NCI-H526 (cell line): Measurements from ENCODE around the gene SEC24D.
A peak's percentile ranks its signal among the peaks of the same experiment; 100 is the strongest.

Experiments used
- DNase-seq, 2 experiments: peaks; one replicate each; lab custom pipeline; 2025; lab: John Stamatoyannopoulos, UW

The SEC24D gene

DNA sequence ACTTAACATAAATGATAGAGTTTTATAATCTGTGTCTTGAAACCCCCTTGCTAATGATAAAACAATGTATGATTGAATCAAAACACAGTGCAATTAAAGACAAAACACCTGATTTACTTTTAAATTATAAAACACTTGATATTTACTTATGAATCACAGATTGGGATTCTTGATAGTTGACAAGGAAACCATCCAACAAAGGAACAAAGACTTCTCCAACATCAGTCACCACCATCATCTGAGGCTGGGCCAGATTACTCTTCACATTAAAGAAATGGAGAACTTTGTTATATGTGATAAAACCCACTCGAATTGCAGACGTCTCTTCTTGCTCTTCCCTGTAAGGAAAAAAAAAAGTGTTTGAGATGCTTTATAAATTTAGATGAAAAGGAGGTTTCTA, 83.4 kb downstream of the SEC24D start:
- DNase-seq = no peak

DNA sequence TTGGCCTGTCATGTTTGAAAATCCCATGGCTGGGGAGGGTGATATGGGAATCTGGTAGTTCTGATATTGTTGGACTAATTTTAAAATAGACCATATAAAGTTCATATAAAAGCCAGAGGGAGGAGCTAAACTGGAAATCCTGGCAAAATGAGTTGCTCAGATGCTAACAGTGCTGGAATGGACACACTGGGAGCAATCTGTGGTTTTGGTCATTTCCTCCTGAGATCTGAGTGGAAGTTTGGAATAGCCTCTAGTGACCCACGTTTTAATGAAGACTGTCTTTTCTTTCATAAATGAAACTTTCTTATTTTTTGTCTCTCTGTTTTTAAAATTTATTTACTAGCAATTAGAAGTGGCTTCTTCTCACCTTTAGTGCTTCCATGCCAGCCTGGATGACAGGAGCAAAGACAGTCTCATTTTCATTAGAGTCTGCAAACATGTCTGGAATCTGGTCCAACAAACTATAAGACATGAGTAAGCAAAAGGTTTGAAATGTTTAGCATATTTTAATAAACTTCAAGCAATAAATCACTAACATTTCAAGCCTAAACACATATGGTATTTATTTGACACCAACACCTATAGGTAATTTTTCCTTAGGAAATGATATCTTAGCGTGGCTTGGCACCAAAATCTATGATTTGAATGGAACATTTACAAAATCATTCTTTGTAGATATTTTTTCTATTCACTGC, 84.2 kb downstream of the SEC24D start:
- DNase-seq = no peak

DNA sequence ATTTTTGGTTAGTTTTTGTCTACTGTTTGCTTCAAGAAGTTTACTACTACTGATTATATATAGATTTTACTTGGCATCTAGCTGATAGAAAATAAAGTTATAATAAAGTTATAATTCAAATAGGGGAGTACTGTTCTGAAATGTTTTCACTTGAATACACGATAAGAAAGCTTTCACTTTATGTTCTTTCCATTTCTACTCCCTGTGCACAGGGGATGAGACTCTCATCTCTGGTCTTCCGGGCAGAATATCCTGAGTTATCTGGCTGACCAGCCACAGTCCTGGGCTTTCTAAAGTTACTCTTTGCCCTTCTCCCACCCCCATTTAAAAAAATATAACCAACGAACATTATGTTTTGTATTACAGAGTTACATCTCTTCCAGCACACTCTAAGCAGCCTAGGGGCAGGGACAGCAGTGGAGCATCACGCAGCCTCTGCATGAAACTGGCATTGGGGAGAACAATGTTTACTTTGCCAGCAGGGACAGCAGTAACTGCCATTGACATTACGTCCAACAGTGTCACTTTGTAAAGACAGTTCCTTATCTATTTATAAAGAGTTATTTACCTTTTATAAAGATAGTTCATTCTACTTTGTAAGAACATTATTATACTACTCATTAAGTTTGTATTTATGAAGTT, 86.5 kb downstream of the SEC24D start:
- DNase-seq = peak in 1 of 2 experiments; percentile 19

DNA sequence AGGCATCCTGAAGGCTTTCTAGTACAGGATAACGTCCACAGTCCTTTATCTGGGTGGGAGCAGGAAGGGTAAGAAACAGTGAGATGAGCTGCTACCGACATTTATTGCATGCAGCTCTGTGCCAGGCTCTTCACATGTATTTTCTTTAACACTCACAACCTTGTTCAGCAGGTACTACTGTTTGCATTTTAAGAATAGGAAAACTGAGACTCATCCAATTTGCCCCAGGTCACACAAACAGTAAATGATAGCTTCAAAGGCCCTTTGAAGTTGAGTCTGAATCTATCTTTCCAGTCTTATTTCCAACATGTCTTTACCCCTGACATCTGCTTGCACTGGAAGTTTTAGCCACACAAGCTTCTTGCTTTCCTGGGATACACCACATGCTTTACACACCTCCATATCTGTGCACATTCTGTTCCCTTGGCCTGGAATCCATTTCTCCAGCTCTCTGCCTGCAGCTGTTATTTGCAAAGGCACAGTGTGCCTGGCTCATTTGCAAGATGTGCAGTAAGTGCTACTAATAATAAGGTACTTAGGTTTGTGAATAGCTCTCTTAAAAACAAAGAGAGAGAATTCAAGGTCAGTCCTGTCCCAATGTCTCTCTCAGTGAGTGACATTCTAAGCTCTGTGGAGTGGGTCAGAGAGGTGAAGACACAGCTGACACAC, 89.5 kb downstream of the SEC24D start:
- peak in 1 of 2 experiments; percentile 12 for DNase-seq

DNA sequence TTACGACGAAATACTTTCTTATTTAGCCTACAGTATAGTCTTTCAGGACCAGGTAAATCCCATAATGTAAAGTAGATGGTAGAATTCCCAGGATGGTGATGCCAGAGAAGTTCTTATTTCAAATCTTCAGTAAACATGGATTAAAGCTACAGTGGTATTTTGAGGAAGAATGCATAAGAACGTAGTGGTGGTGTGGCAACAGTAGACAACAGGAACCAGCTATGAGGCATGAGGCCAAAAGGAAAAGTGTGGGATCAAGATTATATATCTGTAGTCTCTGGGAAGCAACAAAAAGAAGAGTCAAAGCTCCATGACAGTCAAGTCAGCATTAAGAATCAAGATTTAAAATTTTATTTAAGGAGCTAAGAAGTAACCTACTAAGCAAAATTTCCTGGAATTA, 90.6 kb downstream of the SEC24D start:
- no peak for DNase-seq

DNA sequence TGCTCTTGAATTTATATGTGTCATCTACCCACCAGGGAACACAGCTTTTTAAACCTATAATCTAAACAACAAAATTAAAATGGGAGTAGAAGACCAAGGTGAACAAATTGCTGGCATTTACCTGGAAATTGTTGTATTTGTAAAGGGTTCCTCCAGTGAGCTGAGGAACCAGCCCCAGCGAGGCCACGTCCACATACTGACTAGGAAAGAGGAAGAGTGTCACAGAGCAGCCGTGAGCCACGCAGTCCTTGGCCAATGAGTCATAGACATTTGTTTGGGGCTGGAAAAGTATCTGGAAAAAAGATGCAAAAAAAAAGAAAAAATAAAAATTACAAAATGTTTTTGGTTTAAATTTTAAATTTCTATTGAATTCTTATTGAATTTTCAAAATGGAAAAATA, 92.1 kb downstream of the SEC24D start:
- DNase-seq = no peak

DNA sequence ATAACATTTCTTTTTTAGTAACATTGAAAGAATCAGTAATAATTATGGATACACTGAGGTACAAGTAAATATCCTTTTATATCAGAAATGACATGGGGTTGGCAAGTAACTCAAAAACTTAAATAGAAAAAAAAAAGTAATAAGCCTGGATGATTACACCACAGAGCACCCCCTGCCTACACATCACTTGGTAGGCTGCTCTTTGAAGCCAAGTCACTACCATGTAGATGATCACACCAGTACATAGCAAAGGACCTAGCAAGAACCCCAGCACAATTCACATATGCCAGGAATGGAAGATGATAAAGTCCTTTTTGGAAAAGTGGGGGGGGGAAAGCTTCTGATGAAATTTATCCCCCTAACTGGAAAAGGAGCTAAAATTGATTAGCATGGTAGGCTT, 93.9 kb downstream of the SEC24D start:
- no peak for DNase-seq

DNA sequence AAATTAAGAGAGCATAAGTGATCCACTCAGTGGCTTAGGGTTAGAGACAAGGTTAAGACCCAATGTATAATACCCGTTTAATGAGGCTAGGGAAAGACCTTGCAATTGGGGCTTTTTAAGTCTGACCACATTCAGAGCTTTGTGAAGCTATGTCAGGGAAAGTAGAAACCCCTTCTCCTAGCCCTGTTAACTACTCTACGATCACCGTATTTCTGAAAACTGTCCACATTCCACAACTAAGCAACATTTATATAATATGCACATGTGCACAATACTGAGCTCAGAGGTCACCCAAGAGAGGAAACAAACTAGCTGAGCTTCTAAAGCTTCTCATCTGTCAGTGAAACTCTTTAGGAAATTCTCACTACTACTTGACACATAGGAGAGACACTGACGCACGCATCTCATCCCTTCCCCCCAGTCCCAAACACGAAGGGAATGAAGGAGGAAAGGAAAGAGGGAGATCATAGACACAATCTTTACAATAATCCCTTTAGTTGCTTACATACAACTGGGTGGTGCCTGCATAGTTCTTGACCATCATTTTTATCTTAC, 94.5 kb downstream of the SEC24D start:
- no peak for DNase-seq

DNA sequence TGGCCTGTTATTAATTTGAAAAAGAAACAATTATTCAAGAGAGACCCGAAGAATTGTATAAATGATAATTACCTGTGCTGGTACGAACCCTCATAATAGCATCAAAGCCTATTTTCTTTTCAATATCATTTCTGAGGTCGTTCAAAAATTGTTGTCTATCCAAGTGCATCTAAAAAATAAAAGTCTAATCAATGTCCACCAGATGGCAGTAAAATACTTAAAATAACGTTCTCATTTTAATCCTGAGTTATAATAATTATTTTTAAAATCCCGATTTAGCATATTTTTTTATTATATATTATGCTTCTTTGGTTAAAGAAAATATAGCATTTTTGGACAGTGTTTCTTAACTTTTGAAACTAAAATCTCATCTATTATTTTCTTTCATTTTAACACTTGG, 95.1 kb downstream of the SEC24D start:
- DNase-seq = peak in 1 of 2 experiments; percentile 41

DNA sequence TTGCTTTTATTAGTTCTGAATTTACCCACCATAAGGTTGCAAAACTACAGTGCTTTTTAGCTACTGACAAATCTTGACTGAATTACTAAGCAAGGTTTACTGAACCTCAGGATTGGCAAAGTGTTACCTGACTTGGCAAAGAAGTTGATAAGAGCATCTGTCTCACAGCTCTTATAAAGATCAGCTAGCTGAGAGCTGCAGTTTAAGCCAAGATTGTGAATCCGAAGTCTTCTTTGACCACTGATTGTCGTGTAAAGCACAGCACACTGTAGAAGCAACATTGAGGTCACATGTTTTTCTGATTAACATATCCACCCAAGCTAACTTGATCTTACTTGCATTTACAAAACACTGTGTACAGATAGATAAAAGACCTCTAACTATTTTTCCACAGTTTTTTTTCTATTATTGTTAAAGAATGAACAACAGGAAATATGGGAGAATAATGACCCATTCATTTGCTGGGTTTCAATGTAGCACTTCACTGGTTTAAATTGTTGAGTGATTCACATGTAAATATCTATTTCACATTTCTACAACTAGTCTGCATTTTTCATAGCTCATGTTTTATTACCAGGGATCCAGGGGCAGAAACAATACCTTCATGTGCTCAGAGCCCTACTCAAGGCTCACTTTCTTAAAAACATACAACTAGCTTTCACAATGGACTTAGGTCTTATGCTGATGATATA, 96.8 kb downstream of the SEC24D start:
- DNase-seq = no peak

DNA sequence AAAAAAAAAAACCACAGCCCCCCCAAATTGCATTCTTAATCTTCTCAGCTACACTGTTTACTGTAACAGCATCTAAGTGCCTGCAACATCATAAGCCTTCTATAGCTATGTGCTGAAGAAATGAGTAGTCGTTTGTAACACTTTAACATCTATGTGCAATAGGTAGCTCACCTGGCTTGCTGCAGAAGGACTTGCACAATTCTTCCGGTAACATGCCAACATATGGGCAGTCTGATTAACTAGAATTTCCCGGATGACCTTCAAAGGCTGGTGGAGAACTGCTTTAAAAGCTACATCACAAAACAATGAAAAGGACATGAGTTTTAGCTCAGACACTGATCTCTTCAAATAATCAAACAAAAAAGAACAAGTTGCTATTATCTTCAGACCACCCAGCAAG, 97.8 kb downstream of the SEC24D start:
- no peak for DNase-seq

DNA sequence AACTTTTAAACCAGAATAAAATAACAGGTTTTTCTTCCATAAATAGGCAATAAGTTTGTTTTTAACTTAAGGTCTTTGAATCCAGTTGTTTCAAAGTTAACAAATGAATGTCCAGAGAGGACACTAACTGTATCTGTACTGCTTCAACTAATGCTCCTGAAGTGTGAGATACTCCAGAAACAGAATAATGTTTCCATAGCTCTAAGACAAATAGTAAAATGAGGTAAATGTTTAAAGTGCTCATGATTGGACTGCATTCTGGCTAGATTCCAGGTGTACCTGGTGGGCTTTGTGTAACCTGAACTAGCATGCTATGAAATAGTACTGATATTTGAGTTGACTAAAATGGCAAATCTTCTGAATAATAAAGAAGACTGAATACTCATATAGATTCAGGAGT, 99.0 kb downstream of the SEC24D start:
- no peak for DNase-seq

DNA sequence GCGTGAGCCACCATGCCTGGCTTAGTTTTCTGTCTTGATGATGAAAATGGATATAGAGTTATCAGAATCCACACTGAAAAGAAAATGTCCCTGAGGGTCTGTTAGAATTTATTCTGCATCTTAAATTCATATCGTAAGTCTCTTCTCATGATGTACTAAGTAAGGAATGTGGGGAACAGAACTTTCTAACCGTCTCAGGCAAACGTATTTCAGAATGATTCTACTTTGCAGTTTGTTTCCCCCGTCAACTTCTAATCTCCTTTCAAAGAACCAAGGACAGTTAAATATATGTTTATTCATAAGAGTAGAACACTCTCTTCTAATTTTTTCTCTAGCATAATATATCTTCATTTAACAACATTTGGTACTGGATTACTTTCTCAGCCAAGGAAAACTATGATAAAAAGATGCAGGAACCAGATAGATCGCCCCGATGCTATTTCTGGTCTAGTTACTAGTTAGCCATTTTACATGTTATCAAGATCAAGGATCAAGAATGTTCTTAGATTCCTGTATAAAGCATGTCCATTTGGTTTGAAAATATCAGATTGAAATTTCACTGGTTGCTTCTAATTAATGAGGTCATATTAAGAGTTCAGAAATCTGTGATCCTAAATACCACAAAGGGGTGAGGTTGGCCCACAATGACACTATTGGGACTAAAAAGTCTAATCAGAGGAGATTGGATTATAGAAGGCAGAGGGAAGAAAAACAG, 101.3 kb downstream of the SEC24D start:
- DNase-seq = no peak

DNA sequence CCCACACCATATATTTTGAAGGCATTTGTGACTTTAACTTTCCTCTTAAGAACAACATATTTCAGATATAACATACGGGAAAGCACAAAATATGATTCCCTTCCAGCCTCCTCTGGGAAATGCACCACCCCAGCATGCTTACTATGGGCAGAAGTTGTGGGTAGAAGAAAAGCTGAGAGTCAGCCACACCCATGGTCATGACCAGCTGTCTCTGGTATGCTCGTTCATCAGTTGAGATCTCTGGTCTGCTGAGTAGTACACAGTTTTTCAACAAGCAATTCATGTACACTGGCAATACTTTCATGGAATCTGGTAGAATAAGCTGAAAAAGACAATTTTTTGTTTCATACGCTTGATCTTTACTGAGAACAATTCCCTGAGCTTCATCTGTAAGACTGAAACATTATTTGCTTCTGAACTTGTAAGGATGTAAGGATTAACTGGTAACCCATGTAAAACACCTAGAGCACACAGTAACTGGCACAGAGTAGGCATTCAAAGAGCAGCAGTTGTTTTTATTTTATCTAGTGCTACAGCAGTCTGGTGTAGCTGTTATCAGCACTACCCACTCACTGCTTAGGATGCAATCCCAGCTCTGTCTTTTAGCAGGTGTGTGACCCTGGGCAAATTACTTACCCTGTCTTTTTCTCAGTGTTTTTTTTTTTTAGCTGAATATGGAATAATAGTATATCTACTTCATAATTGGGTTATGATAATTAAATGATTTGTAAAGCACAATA, 103.2 kb downstream of the SEC24D start:
- DNase-seq = no peak

DNA sequence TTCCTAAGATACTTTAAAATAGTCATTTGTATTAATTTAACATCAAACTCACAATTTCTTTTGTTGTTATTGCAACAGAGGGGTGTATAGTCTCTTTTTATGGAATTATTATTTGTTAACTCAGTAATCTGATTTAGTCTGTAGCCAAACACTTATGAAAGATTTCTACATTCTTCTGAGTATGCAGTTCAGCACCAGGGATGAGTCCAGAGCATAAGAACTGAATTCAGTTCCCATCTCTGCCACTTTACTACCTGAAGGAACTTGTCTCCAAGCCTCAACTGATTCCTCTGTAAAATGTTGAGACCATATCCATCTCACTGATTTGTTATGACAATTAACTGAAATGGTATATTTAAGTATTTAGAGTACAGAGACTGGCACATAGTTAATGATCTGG, 105.2 kb downstream of the SEC24D start:
- DNase-seq = no peak

DNA sequence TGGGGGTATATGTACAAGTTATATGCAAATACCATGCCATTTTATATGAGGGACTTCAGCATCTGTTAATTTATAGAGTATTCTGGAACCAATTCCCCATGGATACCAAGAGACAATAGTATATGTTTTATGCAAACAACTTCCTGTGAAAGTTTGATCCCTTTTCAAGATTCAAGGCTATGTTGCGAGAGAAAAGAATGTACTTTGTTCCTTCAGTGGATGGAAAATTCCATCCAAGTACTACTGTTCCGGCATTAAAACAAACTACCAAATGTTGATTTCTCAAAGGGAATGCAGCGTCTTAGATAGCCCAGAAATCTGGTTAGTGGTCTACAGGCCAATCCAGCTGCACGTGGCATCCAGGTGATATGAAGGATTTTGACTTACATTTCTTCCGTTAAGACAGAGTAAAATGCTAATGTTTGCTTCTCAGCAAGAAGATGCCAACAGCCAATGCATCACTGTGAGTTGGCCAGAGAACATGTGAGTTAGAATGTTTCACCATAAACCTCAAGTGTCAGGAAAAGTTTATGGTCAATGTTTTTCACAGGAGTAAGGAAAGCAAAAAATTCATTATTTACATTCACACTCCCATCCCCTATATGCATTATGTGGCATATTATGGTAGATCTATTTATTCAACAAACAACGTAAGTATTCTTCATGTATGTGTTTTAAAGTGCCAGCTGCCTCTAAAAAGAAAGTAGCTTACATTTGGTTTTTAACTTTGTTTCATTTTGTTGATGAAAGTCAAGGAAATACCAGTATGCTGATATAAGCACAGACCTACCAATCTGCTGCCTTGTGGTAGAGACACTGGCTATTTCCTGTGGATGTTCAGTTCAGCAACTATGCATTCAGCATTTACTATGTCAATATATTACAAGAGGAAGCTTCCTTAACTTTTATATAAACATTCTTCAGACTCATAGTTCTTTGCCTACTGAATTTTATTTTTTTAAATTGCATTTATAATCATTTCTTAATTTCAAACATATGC, 106.3 kb downstream of the SEC24D start:
- no peak for DNase-seq

DNA sequence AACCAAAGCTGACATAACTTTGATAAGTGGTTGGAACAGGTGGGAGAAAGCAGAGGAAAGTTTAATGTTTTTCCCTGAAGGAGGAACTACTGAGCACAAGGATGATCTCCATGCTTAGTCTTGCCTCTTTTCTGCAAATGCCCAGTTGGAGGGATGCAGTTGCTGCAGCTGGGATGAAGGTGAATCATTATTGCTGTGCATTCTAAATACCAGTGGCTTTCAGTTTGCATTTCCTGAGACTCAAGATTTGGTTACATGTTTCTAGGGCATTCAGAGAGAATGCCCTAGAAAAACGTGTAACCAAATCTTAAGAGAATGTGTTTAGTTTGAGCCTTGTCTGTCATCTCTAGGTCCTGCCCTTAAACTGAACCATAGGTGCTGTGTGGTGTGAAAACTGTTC, 108.6 kb downstream of the SEC24D start:
- DNase-seq = no peak

DNA sequence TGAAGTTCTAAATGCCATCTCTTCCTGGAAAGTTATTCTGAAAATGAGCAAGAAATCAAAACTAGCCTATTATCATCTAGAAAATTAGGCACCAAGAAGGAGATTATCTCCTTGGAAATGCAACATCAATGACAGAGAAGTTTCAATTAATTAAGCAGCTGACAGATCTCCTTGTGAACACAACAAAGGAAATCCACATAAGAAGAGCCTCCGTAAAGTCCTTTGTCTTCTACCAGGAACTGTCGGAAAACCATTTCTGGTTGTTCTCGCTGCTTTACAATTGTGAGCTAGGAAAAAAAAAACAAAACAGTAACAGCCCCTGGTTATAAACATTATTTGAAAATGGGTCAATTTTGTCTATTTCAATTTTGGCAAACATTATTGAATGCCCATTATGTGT, 112.6 kb downstream of the SEC24D start:
- DNase-seq = no peak

DNA sequence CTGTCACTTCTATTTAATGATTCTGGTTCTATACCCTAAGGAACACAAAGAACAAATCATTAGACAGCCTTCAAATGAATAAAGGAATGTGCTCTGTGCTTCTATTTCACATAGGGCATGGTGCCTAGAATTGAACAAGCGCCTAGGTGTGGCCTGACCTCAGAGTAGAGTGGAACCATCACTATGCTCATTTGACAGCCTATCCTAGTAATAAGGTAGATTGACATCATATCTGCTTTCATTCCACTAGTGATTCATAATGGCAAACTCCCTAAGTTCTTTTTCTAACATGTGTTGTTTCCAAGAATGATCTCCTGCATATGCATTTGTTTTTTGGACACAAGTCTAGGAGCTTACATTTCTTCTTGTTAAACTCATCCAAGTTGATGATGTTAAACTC, 114.2 kb downstream of the SEC24D start:
- no peak for DNase-seq
